Endothelial cell of umbilical vein (primary cell): Measurements from ENCODE around the gene TUBB2A. TPM values are rescaled to one million over a fixed set of nuclear protein-coding genes. Genes with fewer than 3 reads are reported as not detected.
"Not testable (repeated sequence)": the region's sequence is repeated elsewhere in the genome, so short reads cannot be mapped to it uniquely, and the experiment has no call there.

Experiments
- BruUV-seq: library from RNA; stranded (reverse); fragments of 400-500 nt; replicated peaks from 2 replicates; lab custom pipeline; 2021; lab: Mats Ljungman, UMichigan
- CTCF ChIA-PET: fragments of 300-600, 350-600 bp; sonication (Branson Sonifier 250); formaldehyde crosslinking; loops from one replicate; lab custom pipeline; 2021; ENCODE audit warnings: antibody characterized with exemption, inconsistent platforms; lab: Charles Lee
- POLR2A ChIA-PET: fragments of 300-600, 350-600 bp; sonication (Branson Sonifier 250); formaldehyde crosslinking; loops from one replicate; lab custom pipeline; 2021; ENCODE audit warnings: antibody characterized with exemption, inconsistent platforms; lab: Charles Lee
- DNase-seq: peaks from one replicate; pipeline ENCODE4 v3.0.0-alpha.2; 2011; ENCODE audit warnings: low read depth, low spot score
- FAIRE-seq: peaks from 2 replicates; lab custom pipeline; 2011; peaks lifted over from hg19 to GRCh38; lab: Jason Lieb, UNC
- H2AFZ ChIP-seq: 2 replicates; pipeline ENCODE4 v1.6.0; 2012; ENCODE audit warnings: low read depth, low read length, control low read depth, inconsistent platforms
- H3K27ac ChIP-seq: 2 replicates; pipeline ENCODE4 v1.5.1; 2011; ENCODE audit warnings: low read depth, mild to moderate bottlenecking, control low read depth, low read length, moderate library complexity; ENCODE audit not compliant: insufficient read depth
- H3K27me3 ChIP-seq, 2 experiments: 2 replicates each; pipeline versions ENCODE4 v1.6.0 to v1.6.1; 2011; ENCODE audit warnings: low read length in 2 of 2, mixed read lengths in 1 of 2; ENCODE audit not compliant: control insufficient read depth in 2 of 2, insufficient read depth in 2 of 2
- H3K36me3 ChIP-seq, 2 experiments: 2 replicates in 1 of 2; 3 replicates in 1 of 2; pipeline ENCODE4 v1.5.1; 2011; ENCODE audit warnings: low read length in 2 of 2, mild to moderate bottlenecking in 1 of 2, moderate library complexity in 1 of 2; ENCODE audit not compliant: control insufficient read depth in 2 of 2, insufficient read depth in 2 of 2; ENCODE audit errors: extremely low read depth in 1 of 2
- H3K4me1 ChIP-seq: 3 replicates; pipeline ENCODE4 v1.5.1; 2011; ENCODE audit warnings: mild to moderate bottlenecking, low read length; ENCODE audit not compliant: control insufficient read depth, insufficient read depth; ENCODE audit errors: extremely low read depth
- H3K4me2 ChIP-seq: 2 replicates; pipeline ENCODE4 v1.6.1; 2011; ENCODE audit warnings: low read length, control low read depth, mixed read lengths; ENCODE audit not compliant: insufficient read depth
- H3K4me3 ChIP-seq, 3 experiments: fragments of 200-600 bp in 1 of 3; sonication (generic), shearing (Covaris generic) in 1 of 3; replicated peaks in 1 of 3; 2 replicates each; pipeline ENCODE4 v1.5.1; 2011 to 2016; ENCODE audit warnings: control low read depth in 3 of 3, low read length in 3 of 3, mild to moderate bottlenecking in 2 of 3, inconsistent platforms in 1 of 3, low read depth in 1 of 3, moderate library complexity in 1 of 3; ENCODE audit not compliant: insufficient read depth in 1 of 3
- H3K79me2 ChIP-seq: 2 replicates; pipeline ENCODE4 v1.6.0; 2012; ENCODE audit warnings: low read length, inconsistent platforms; ENCODE audit not compliant: control insufficient read depth, insufficient read depth
- H3K9ac ChIP-seq: replicated peaks from 2 replicates; pipeline ENCODE3; 2011; ENCODE audit warnings: low read length, control low read depth; ENCODE audit not compliant: insufficient read depth; ENCODE audit errors: extremely low read depth
- H3K9me1 ChIP-seq: replicated peaks from 3 replicates; pipeline ENCODE4 v1.6.0; 2011; ENCODE audit warnings: mild to moderate bottlenecking, low read length; ENCODE audit not compliant: control insufficient read depth, insufficient read depth; ENCODE audit errors: extremely low read depth
- H3K9me3 ChIP-seq: replicated peaks from 2 replicates; pipeline ENCODE4 v1.5.1; 2012; ENCODE audit warnings: low read length, inconsistent platforms; ENCODE audit not compliant: control insufficient read depth, insufficient read depth
- H4K20me1 ChIP-seq: replicated peaks from 2 replicates; pipeline ENCODE3; 2011; ENCODE audit warnings: mild to moderate bottlenecking, low read length; ENCODE audit not compliant: control insufficient read depth, insufficient read depth; ENCODE audit errors: extremely low read depth
- CTCF ChIP-seq, 2 donors: IDR thresholded peaks; 1 replicate in 1 of 2; 2 replicates in 1 of 2; pipeline ENCODE4 v1.5.1; 2011; ENCODE audit warnings: low read length in 2 of 2, mild to moderate bottlenecking in 2 of 2, moderate library complexity in 2 of 2, control low read depth in 1 of 2, inconsistent platforms in 1 of 2, low read depth in 1 of 2; ENCODE audit not compliant: insufficient read depth in 1 of 2; ENCODE audit errors: extremely low read depth in 1 of 2
- EZH2 ChIP-seq: IDR thresholded peaks from 2 replicates; pipeline ENCODE4 v1.6.1; 2012; ENCODE audit warnings: borderline replicate concordance, low read depth, mild to moderate bottlenecking, moderate library complexity, low read length, inconsistent platforms; ENCODE audit not compliant: severe bottlenecking
- JUN ChIP-seq: IDR thresholded peaks from 2 replicates; pipeline ENCODE4 v1.6.1; 2011; ENCODE audit warnings: borderline replicate concordance, low read depth; ENCODE audit not compliant: insufficient read length, insufficient read depth
- MAX ChIP-seq: IDR thresholded peaks from 2 replicates; pipeline ENCODE4 v1.6.1; 2011; ENCODE audit not compliant: insufficient read depth, insufficient read length
- MYC ChIP-seq: IDR thresholded peaks from one replicate; pipeline ENCODE4 v1.6.1; 2011; ENCODE audit warnings: mild to moderate bottlenecking, low read depth, low read length
- POLR2A ChIP-seq: IDR thresholded peaks from 2 replicates; pipeline ENCODE4 v1.6.1; 2012; ENCODE audit warnings: low read depth, mild to moderate bottlenecking, control low read depth, low read length
- dilution Hi-C: fragments of 300-500 bp; cut with MboI; formaldehyde crosslinking; loops from one replicate; pipeline ENCODE4 v1.15.0; 2019; ENCODE audit warnings: low sequenced_read_pairs; ENCODE audit not compliant: extremely low pct_ligation_motif_present
- intact Hi-C: fragments of 100-400 bp; cut with micrococcal nuclease; formaldehyde crosslinking; loops from one replicate; pipeline ENCODE4 v1.10.0; 2022
- polyA plus RNA-seq, 4 experiments: library from polyadenylated mRNA; depleted of rRNA in 3 of 4; stranded (reverse) in 3 of 4; unstranded in 1 of 4; fragments of >200 nt; gene quantifications; 2 replicates each; pipeline versions ENCODE4 v1.2.1 to v1.2.3, GENCODE V29; 2011 to 2012; ENCODE audit warnings: missing spikeins in 1 of 4
- total RNA-seq: library from RNA; stranded (reverse); gene quantifications from 2 replicates; pipeline ENCODE4 v1.2.3, GENCODE V29; 2021

The TUBB2A gene
- total and polyA plus RNA-seq, 2 donors (not counting 3 experiments of a cell fraction or from before 2014, with no cell fraction given), result 80.3 to 99.2 TPM

- peaks cover 6 to 9% of the 10 kb centered on the region in 2 experiments for H3K27me3 ChIP-seq
- H3K9me1 ChIP-seq, result no peaks in the 10 kb centered on the region
- H3K79me2 ChIP-seq, result no peaks in the 10 kb centered on the region
- no peak overlapping the region for H3K27ac ChIP-seq
- H3K36me3 ChIP-seq, result no peaks in the 10 kb centered on the region
- CTCF ChIA-PET, result interaction anchor here (0.9 to 1.8 kb wide), 3 partner anchors 14 to 57 kb away, joined by 3 to 6 read pairs (median 3); no protein-coding TSS in a partner anchor
- H3K4me3 ChIP-seq, result no peak overlapping the region
- no TSS peak for BruUV-seq
- POLR2A ChIA-PET, result no interaction called here
- no peak for FAIRE-seq
- H3K4me1 ChIP-seq, result peaks cover 7% of the 10 kb centered on the region
- intact Hi-C loops, result no loop called here
- H3K9me3 ChIP-seq, result no peaks in the 10 kb centered on the region
- H3K9ac ChIP-seq, result no peak overlapping the region
- H2AFZ ChIP-seq, result no peak overlapping the region
- TF ChIP-seq EZH2, result no peak
- TF ChIP-seq POLR2A, result no peak
- TF ChIP-seq CTCF (IDR thresholded peaks at IDR 0.05; ENCODE audit: extremely low read depth in 1 of 2, insufficient read depth in 1 of 2, low read depth in 1 of 2, low read length in 2 of 2), result no peak
- TF ChIP-seq MYC, result no peak
- TF ChIP-seq JUN, result no peak
- no peak for TF ChIP-seq MAX
- dilution Hi-C loops, result no loop called here
- no peak for DNase-seq
- no peaks in the 10 kb centered on the region for H4K20me1 ChIP-seq
- no peak overlapping the region for H3K4me2 ChIP-seq
These were observed 32.7 kb upstream of the TUBB2A start for GRCh38 chr6:3190056-3190455.

- CTCF ChIA-PET, result interaction anchor here (0.8 to 1.8 kb wide), 2 partner anchors 17 to 20 kb away, joined by 3 to 6 read pairs; no protein-coding TSS in a partner anchor
- H3K27ac ChIP-seq, H3K9me3 ChIP-seq, FAIRE-seq, H3K9me1 ChIP-seq, intact Hi-C loops, H3K4me3 ChIP-seq, H2AFZ ChIP-seq, BruUV-seq, H3K9ac ChIP-seq, H3K4me2 ChIP-seq, DNase-seq, H4K20me1 ChIP-seq, H3K36me3 ChIP-seq, dilution Hi-C loops, H3K79me2 ChIP-seq, H3K4me1 ChIP-seq, POLR2A ChIA-PET: not testable (repeated sequence)
- peaks cover 8 to 11% of the 10 kb centered on the region in 2 experiments for H3K27me3 ChIP-seq
These were observed 31.8 kb upstream of the TUBB2A start for GRCh38 chr6:3189192-3189591.
